ENCODE data around the gene MCOLN2. TPM values are rescaled to one million over a fixed set of nuclear protein-coding genes. Genes with fewer than 3 reads are reported as not detected.
A peak's percentile ranks its signal among the peaks of the same experiment; 100 is the strongest.
"Not testable (repeated sequence)": the region's sequence is repeated elsewhere in the genome, so short reads cannot be mapped to it uniquely, and the experiment has no call there.

MCOLN2 gene
- total RNA-seq, 1 donor from 2014 or later, result 1.6 TPM

DNA sequence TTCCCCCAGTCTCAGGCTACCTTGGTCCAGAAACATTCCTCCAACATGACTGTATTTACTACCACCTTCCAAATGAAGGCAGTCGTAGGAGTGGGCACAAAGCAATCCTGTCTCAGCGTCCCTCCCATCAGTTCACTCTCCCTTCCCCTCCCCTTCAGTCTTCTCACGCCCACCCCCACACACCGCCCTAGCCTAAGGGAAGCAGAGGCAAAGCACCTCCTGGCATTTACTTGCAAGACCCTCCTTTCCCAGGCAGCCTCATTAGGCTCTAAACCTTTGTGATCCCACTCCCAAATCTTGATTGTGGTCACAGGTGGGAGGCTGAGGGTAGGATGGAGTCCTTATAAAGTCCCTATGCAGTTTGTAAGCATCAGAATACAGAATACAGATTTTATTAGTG is 80.0 kb downstream of the MCOLN2 start:
- H3K27me3 Mint-ChIP-seq (ENCODE audit: low read depth, unreplicated experiment), result peaks cover 5% of the 10 kb centered on the region
- Histone ChIP-seq H3K9me3 (ENCODE audit: insufficient read depth, low read depth, low read length) (peaks cover 2% of the 10 kb centered on the region), H3K27ac (ENCODE audit: low read depth, low read length) (no peak overlapping the region), H2AFZ (ENCODE audit: low read depth, low read length) (no peak overlapping the region), H3K4me2 (ENCODE audit: low read length) (no peak overlapping the region), H3K4me3 (ENCODE audit: insufficient read depth, low read depth, low read length) (no peak overlapping the region), H3K79me2 (ENCODE audit: insufficient read depth, low read length) (no peaks in the 10 kb centered on the region), H3K36me3 (ENCODE audit: insufficient read depth, low read length) (no peaks in the 10 kb centered on the region), H3K4me1 (ENCODE audit: insufficient read depth, low read length) (no peaks in the 10 kb centered on the region), H4K20me1 (ENCODE audit: insufficient read depth, low read length) (no peaks in the 10 kb centered on the region), H3K9ac (ENCODE audit: low read length) (no peak overlapping the region), H3K27me3 (ENCODE audit: insufficient read depth, low read length) (no peaks in the 10 kb centered on the region)
- DNase-seq (ENCODE audit: low read depth) (no peak), FAIRE-seq (no peak)
- no peak overlapping the region for H3K27ac Mint-ChIP-seq (ENCODE audit: unreplicated experiment)
- H3K9me3 Mint-ChIP-seq (ENCODE audit: unreplicated experiment), result no peaks in the 10 kb centered on the region
- TF ChIP-seq EZH2 (IDR thresholded peaks at IDR 0.05; ENCODE audit: insufficient read depth, low read length), result no peak
- TF ChIP-seq, protein P1, sequence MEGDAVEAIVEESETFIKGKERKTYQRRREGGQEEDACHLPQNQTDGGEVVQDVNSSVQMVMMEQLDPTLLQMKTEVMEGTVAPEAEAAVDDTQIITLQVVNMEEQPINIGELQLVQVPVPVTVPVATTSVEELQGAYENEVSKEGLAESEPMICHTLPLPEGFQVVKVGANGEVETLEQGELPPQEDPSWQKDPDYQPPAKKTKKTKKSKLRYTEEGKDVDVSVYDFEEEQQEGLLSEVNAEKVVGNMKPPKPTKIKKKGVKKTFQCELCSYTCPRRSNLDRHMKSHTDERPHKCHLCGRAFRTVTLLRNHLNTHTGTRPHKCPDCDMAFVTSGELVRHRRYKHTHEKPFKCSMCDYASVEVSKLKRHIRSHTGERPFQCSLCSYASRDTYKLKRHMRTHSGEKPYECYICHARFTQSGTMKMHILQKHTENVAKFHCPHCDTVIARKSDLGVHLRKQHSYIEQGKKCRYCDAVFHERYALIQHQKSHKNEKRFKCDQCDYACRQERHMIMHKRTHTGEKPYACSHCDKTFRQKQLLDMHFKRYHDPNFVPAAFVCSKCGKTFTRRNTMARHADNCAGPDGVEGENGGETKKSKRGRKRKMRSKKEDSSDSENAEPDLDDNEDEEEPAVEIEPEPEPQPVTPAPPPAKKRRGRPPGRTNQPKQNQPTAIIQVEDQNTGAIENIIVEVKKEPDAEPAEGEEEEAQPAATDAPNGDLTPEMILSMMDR (IDR thresholded peaks at IDR 0.05; ENCODE audit: insufficient read depth, low read depth, low read length), result no peak
- H3K4me3 Mint-ChIP-seq (ENCODE audit: unreplicated experiment), result no peak overlapping the region
- H3K36me3 Mint-ChIP-seq (ENCODE audit: low read depth, unreplicated experiment), result no peaks in the 10 kb centered on the region
- H3K4me1 Mint-ChIP-seq (ENCODE audit: low read depth, unreplicated experiment), result no peaks in the 10 kb centered on the region

DNA sequence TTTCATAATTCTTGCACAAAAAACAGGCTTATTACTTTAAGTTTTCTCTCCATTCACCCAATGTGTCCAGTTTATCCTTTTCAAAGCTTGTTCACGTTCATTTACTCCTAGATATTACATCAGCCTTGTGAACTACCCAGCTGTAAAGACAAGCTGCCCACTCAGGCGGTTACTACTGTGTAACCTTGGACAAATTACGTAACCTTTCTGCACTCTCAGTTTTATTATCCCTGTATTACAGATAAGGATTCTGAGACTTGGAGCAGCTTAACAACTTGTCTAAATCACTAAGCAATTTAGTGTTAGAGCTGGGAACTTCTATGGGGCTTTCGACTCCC is 83.4 kb downstream of the MCOLN2 start:
- TF ChIP-seq EZH2 (IDR thresholded peaks at IDR 0.05; ENCODE audit: insufficient read depth, low read length), result no peak
- no peaks in the 10 kb centered on the region for H3K36me3 ChIP-seq (ENCODE audit: insufficient read depth, low read length)
- H3K4me2 ChIP-seq (ENCODE audit: low read length), result no peak overlapping the region
- DNase-seq (ENCODE audit: low read depth), result peak; percentile 16
- no peak overlapping the region for H2AFZ ChIP-seq (ENCODE audit: low read depth, low read length)
- no peaks in the 10 kb centered on the region for H3K27me3 ChIP-seq (ENCODE audit: insufficient read depth, low read length)
- H3K4me3 ChIP-seq (ENCODE audit: insufficient read depth, low read depth, low read length), result no peak overlapping the region
- Mint-ChIP-seq H3K27me3 (ENCODE audit: low read depth, unreplicated experiment) (peaks cover 5% of the 10 kb centered on the region), H3K36me3 (ENCODE audit: low read depth, unreplicated experiment) (no peaks in the 10 kb centered on the region), H3K27ac (ENCODE audit: unreplicated experiment) (no peak overlapping the region), H3K4me3 (ENCODE audit: unreplicated experiment) (no peak overlapping the region), H3K4me1 (ENCODE audit: low read depth, unreplicated experiment) (no peaks in the 10 kb centered on the region), H3K9me3 (ENCODE audit: unreplicated experiment) (no peaks in the 10 kb centered on the region)
- no peak overlapping the region for H3K27ac ChIP-seq (ENCODE audit: low read depth, low read length)
- no peaks in the 10 kb centered on the region for H3K9me3 ChIP-seq (ENCODE audit: insufficient read depth, low read depth, low read length)
- no peaks in the 10 kb centered on the region for H4K20me1 ChIP-seq (ENCODE audit: insufficient read depth, low read length)
- no peak overlapping the region for H3K9ac ChIP-seq (ENCODE audit: low read length)
- H3K79me2 ChIP-seq (ENCODE audit: insufficient read depth, low read length), result no peaks in the 10 kb centered on the region
- FAIRE-seq, result no peak
- no peaks in the 10 kb centered on the region for H3K4me1 ChIP-seq (ENCODE audit: insufficient read depth, low read length)

DNA sequence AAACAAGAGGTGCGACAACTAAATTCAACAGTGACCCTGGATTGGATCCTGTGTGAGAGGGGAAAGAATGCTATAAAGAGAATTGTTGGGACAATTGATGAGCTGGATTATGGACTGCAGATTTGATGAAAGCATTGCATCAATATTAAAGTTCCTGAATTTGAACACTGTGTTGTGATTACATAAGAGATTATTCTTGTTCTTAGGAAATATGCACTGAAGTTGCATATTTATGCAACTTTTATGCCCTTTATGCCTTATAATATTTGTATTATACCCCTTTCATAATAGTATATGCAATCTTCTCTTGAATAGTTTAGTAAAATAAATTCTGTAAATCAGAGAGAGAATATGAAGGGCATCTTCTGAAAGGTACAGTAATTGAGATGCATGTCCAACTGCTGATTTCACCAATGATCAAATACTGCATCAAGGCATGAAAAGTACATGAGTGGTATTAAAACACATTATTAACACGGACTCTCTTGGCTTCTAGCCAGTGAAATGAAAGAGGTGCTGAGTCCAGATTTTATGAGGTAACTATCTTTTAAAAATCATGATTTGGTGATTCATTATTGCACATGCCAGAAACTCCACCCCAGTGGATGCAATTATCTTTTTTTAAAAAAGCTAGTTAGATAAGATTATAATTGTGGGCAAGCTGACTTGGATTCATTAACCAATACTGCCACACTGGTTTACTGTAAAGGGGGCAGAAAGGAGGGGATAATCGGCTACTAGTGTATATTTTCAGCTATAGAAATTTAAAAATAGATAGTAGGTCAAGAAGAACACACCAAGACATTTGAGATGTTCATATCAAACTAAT is 84.0 kb downstream of the MCOLN2 start:
- Histone ChIP-seq H3K4me1 (ENCODE audit: insufficient read depth, low read length) (no peaks in the 10 kb centered on the region), H3K79me2 (ENCODE audit: insufficient read depth, low read length) (no peaks in the 10 kb centered on the region), H3K36me3 (ENCODE audit: insufficient read depth, low read length) (no peaks in the 10 kb centered on the region), H3K9me3 (ENCODE audit: insufficient read depth, low read depth, low read length) (no peaks in the 10 kb centered on the region), H2AFZ (ENCODE audit: low read depth, low read length) (no peak overlapping the region), H3K9ac (ENCODE audit: low read length) (no peak overlapping the region), H3K4me3 (ENCODE audit: insufficient read depth, low read depth, low read length) (no peak overlapping the region), H3K4me2 (ENCODE audit: low read length) (no peak overlapping the region), H3K27ac (ENCODE audit: low read depth, low read length) (no peak overlapping the region), H3K27me3 (ENCODE audit: insufficient read depth, low read length) (no peaks in the 10 kb centered on the region), H4K20me1 (ENCODE audit: insufficient read depth, low read length) (no peaks in the 10 kb centered on the region)
- H3K27me3 Mint-ChIP-seq (ENCODE audit: low read depth, unreplicated experiment), result peaks cover 5% of the 10 kb centered on the region
- H3K4me3 Mint-ChIP-seq (ENCODE audit: unreplicated experiment), result no peak overlapping the region
- H3K36me3 Mint-ChIP-seq (ENCODE audit: low read depth, unreplicated experiment), result no peaks in the 10 kb centered on the region
- FAIRE-seq, result no peak
- no peak overlapping the region for H3K27ac Mint-ChIP-seq (ENCODE audit: unreplicated experiment)
- H3K9me3 Mint-ChIP-seq (ENCODE audit: unreplicated experiment), result no peaks in the 10 kb centered on the region
- H3K4me1 Mint-ChIP-seq (ENCODE audit: low read depth, unreplicated experiment), result no peaks in the 10 kb centered on the region
- DNase-seq (ENCODE audit: low read depth), result no peak
- TF ChIP-seq, protein P1 (IDR thresholded peaks at IDR 0.05; ENCODE audit: insufficient read depth, low read depth, low read length), result no peak
- no peak for TF ChIP-seq EZH2 (IDR thresholded peaks at IDR 0.05; ENCODE audit: insufficient read depth, low read length)

DNA sequence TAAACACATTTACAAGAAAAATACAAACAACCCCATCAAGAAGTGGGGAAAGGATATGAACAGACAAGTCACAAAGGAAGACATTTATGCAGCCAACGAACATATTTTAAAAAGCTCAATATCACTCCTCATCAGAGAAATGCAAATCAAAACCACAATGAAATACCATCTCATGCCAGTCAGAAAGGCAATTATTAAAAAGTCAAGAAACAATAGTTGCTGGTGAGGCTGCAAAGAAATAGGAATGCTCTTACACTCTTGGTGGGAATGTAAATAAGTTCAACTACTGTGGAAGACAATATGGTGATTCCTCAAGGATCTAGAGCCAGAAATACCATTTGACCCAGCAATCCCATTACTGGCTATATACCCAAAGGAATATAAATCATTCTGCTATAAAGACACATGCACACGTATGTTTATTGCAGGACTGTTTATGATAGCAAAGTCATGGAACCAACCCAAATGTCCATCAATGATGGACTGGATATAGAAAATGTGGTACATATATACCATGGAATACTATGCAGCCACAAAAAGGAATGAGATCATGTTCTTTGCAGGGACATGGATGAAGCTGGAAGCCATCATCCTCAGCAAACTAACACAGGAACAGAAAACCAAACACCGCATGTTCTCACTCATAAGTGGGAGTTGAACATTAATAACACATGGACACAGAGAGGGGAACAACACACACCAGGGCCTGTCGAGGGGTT is 88.0 kb downstream of the MCOLN2 start:
- H3K4me2 ChIP-seq (ENCODE audit: low read length), result not testable (repeated sequence)

More for the DNA sequence above, 88.0 kb downstream of the MCOLN2 start:
- H2AFZ ChIP-seq (ENCODE audit: low read depth, low read length); H3K9me3 ChIP-seq (ENCODE audit: insufficient read depth, low read depth, low read length); H3K27me3 Mint-ChIP-seq (ENCODE audit: low read depth, unreplicated experiment); H3K9ac ChIP-seq (ENCODE audit: low read length); H3K27ac ChIP-seq (ENCODE audit: low read depth, low read length); H3K4me3 Mint-ChIP-seq (ENCODE audit: unreplicated experiment); H3K79me2 ChIP-seq (ENCODE audit: insufficient read depth, low read length); H4K20me1 ChIP-seq (ENCODE audit: insufficient read depth, low read length); H3K27me3 ChIP-seq (ENCODE audit: insufficient read depth, low read length); H3K4me1 Mint-ChIP-seq (ENCODE audit: low read depth, unreplicated experiment); FAIRE-seq; H3K4me3 ChIP-seq (ENCODE audit: insufficient read depth, low read depth, low read length); H3K36me3 Mint-ChIP-seq (ENCODE audit: low read depth, unreplicated experiment); H3K4me1 ChIP-seq (ENCODE audit: insufficient read depth, low read length); H3K27ac Mint-ChIP-seq (ENCODE audit: unreplicated experiment); H3K36me3 ChIP-seq (ENCODE audit: insufficient read depth, low read length); H3K9me3 Mint-ChIP-seq (ENCODE audit: unreplicated experiment); DNase-seq (ENCODE audit: low read depth): not testable (repeated sequence)

Measured in astrocyte (in vitro differentiated cells and primary cell).